HG03060 (cell line): Measurements from ENCODE around the gene CHD1L.
"Not testable (repeated sequence)": the region's sequence is repeated elsewhere in the genome, so short reads cannot be mapped to it uniquely, and the experiment has no call there.

Experiments
- ATAC-seq: cut with Tn5 transposase; IDR thresholded peaks from one replicate; pipeline ENCODE4 v1.9.1; 2021; ENCODE audit warnings: low read depth, moderate number of reproducible peaks; ENCODE audit not compliant: unreplicated experiment

CHD1L gene

DNA sequence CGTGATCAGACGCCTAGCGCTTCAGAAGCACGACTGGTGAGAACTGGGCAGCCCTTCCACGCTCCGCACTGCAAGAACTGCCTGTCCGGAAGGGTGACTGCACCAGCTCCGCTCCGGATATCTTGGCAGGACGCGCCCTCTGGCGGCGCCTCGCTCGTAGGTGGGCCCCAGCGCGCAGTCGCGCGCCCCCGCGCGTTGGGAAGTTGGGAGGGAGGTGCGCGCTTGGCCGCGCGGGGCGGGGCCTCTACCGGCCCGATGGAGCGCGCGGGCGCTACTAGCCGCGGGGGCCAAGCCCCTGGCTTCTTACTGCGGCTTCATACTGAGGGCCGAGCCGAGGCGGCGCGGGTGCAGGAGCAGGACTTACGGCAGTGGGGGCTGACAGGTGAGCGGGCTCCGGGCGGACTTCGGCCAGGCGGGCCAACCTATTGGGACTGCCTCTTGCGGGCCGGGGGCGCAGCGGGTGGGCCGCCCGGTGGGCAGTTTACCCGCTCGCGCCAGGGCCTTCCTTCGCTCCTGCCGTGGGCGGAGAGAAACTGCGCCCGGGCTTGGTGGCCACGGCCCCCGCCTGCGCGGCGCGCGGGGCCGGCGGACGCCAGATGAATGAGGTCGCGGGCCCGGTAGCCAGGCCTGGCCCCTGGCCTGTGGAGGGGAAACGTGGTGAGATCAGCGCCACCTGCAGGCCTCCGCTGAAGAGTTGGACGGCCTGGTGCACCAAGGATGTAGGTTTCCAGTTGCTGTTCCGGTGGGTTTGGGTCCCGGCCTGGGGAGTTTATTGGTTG lies at the start of gene CHD1L:
TSS of gene CHD1L (plus strand) at position 236 of the 779 bp plus-strand sequence. CDS start at position 256, 20 bp downstream.
- peak; percentile 70 for ATAC-seq

- ATAC-seq, result not testable (repeated sequence)
These were observed 45.2 kb upstream of the CHD1L start for GRCh38 chr1:147197324-147197723.

DNA sequence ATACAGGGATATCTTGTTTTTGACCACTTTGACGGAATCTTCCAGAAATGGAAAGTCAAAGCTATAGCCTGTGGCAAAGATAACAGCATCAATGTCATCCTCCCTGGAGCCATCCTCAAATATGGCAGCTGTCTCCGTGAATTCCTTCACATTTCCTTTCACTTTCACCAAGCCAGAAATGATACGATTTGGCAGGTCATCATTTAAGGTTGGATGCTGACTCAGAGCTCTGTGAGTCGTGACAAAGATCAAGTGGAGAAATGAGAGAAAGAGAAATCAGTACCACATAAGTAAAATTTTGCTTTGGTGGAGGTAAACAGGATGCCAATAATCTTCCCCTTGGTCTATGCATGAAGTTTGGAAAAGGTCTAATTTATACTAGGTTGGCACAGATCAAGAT lies 41.2 kb upstream of the CHD1L start:
- no peak for ATAC-seq

DNA sequence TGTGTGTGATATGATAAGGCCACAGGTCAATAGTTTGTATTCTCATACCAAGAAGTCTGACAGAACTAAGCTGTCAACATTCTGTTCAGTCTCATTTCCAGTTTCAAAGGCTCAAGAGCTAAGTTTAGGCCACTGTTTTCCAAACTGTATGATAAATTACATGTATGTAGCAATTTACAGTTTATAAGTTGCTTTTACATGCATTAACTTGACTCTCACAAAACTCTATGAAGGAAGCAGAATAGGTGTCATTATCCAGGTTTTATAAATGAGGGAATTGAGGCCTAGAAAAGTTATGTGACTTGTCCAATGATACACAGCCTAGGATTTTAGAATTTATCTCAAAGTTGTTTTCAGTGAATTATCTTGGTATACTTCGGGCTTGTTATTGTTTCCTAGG lies 40.7 kb upstream of the CHD1L start:
- no peak for ATAC-seq

DNA sequence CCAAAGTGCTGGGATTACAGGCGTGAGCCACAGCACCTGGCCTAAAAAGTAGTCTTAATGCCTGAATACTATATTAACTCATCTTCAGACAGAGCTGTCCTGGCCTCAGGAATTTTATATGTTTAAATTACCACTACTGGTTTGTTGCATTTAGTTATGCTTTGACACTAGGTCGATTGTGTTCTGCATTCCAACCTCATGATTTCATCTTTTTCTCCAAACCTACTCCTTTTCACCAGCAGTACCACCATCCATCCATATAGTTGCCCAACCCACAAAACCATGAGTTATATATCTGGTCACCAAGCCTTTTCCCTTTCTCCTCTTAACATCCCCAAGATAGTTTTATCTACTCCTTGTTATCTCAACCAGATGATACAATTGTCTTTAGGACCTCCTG lies 39.9 kb upstream of the CHD1L start:
- ATAC-seq, result no peak

DNA sequence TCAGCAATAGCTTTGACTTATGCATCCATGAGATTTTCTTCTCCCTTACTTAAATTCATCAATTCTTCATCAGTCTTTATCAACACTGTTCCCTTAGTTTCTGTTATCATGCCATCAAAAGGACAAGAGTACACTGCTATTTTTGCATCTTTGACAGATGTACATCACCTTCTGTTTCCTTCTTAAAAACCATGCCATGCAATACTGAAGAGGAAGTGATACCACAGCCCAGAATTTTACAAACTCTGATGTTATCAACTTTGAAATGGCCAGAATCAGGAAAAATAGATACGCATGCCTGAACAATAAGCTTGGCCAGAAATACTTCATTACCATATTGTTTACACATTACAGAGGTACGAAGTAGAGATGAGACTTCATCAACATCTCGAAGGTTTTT lies 38.4 kb upstream of the CHD1L start:
- no peak for ATAC-seq

DNA sequence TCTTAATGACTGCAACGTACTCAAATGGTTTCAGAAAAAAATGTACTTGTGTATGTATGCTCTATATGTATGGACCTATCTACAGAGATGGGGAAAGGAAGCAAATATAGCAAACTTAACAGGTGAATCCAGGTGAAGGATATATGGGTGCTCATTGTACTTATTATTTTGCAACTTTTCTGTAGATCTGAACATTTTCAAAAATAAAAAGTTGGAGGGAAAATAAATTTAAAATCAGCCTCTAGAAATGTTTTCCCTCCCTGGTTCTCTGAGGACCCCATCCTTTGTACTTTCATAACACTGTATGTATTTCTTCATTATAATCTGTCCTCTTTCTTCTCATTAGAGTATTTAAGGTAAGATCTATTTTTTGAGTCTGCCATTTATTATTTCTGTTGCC lies 35.3 kb upstream of the CHD1L start:
- ATAC-seq, result no peak

GRCh38 chr1:147208619-147209018 lies 33.9 kb upstream of the CHD1L start:
- no peak for ATAC-seq

DNA sequence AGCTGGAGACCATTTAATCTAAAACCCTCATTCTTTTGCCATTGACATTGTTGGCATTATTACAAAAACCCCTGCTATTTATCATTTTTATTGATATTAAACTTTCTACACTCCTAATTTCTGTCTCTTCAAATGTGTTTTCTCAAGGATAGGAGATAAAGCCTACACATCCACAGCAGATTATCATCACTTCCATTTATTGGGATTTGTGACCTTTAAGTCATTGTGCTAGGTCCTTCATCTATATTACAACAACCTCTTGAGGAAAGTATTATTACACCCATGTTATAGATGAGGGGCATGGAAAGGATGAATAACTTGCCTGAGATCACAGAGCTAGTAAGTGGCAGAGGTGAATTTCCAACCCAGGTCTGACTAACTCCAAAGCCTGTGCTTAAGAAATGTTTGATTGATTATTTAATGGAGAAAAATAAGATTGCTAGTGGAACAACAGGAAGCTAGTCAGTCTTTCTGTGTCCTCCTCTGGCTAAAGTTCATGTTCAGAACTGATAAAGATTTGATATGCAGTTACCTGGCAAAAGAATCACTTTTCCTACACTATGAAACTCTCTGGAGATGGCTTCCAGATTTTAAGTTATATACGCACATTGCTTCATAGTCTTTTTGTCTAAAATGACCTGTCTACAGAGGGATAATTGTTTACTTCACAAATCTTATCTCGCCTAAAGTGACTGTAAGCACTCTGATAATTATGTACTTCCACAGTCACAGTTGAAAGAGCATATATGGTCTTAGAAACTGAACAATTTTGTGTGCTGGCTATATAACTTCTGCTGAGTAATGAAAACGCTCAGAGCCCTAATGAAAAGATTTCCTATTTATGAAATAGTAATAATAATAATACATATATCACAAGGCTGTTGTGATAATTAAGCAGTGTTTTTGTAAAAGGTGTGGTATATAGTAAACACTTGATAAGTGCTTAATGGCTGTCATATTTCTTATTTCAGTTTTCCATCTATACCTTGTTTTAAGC lies 32.4 kb upstream of the CHD1L start:
- no peak for ATAC-seq

GRCh38 chr1:147210987-147211386 lies 31.5 kb upstream of the CHD1L start:
- no peak for ATAC-seq

DNA sequence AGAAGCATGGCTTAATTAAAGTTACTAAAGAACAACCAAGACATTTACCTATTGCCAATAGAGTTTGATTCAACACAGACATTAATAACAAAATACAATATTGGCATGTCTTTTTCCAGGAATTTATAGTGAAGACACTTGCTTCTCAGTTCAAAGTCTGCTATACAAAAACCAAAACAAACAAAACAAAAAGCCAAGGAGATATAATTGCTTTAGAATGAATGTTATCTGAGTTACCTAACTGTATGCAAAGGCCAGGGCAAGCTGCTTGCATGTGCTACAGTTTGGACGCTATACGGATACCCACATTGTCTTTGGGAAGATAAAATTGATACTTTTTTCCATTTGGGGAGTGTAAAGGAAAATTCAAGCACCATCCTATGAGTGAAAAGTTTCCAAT lies 30.9 kb upstream of the CHD1L start:
- ATAC-seq, result no peak

GRCh38 chr1:147213271-147213670 lies 29.2 kb upstream of the CHD1L start:
- ATAC-seq, result no peak

DNA sequence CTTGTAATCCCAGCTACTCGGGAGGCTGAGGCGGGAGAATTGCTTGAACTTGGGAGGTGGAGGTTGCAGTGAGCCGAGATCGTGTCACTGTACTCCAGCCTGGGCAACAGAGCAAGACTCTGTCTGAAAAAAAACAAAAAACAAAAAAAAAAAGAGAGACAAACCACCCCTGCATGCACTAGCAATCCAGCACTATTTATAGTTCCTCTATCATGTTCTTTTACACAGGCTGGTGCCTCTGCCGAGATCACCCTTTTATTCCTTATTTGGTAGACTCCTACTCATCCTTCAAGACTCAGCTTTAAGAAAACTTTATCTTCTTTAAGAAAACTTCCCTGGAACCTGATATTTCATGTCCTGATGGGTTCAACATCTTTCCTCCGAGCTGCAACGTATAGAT lies 28.2 kb upstream of the CHD1L start:
- ATAC-seq, result no peak

- no peak for ATAC-seq
These were observed 27.5 kb upstream of the CHD1L start for GRCh38 chr1:147214842-147215539.

DNA sequence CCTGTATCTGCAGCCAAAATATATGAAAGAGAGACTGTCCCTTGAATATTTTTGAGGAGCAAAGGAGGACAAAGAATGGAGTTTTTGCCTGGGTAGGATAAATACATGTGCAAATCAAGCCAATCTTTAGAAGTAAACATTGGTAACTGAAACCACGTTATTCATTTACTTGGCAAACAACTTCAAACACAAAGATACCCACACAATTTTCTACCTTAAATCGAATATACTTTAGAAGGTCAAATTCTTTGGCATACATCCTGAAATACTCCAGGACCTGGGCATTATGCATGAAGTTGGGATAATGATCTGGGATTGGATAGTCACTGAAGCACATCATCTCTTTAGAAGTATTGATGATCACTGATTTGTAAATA lies 27.0 kb upstream of the CHD1L start:
- ATAC-seq, result no peak

DNA sequence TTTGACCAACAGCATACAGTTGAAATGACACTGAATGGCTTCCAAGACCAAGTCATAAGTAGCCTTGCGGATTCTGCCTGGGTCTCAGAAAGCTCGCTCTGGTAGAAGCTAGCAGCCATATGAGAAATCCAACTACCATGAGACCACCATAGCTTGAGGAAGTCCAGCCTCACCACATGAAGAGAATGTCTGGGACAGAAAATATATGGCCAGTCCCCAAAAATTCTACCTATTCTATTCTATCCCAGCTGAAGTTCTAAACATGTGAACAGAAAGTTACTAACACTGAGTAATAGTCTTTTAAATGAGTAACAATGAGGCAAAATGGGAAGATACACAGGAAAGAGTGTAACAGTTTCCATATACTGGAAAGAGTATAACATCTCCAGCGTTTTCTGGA lies 26.4 kb upstream of the CHD1L start:
- ATAC-seq, result no peak

DNA sequence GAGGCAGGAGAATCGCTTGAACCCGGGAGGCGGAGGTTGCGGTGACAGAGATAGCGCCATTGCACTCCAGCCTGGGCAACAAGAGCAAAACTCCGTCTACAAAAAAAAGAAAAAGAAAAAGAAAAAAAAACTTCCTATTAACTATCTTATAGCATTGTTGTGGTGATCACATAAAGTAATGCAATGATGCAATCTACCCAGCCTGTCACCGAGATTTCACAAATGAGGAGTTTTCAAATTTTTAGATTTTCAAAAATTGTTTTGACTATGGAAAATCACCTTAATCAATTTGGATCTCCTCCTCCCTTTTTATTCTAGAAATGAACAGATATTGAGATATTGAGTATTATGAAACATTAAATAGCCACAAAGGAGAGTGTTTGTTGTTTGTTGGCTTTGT lies 25.3 kb upstream of the CHD1L start:
- ATAC-seq, result no peak

- ATAC-seq, result no peak
These were observed 23.9 kb upstream of the CHD1L start for GRCh38 chr1:147218606-147219005.

- no peak for ATAC-seq
These were observed 18.5 kb upstream of the CHD1L start for GRCh38 chr1:147223740-147224615.

DNA sequence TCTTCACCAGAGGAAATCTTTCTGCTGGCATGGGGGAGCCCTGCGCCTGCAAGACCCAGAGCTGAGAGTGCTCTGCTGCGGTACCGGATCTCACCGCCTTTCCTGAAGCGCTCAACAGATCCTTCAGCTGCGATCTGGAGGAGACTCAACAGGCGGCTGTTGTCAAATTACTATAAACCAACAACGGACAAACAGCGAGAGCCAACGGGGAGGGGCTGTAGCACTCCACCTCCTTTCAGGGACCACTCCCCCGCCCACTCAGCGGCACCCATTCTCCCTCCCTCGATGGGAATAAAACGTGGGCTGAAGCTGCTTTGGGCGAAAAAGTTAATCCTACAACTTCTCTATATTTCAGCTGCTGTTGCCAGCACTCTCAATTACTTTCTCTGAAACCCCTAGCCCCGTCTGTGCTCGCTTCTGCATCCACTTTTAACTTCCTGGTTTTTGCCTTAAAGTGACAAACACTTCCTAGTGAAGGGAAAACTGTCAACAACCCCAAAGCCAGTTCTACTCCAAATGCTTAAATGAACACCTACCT lies 17.2 kb upstream of the CHD1L start, which contains the start of gene FMO5:
TSS of gene FMO5 (minus strand) at position 147 of the 538 bp plus-strand sequence. CDS start 310 bp downstream, outside the sequence.
- ATAC-seq, result peak; percentile 53
